ENCODE results near the gene ABCC11. TPM values are rescaled to one million over a fixed set of nuclear protein-coding genes. Genes with fewer than 3 reads are reported as not detected.

Gene ABCC11
- total RNA-seq: not detected in 2 replicates

DNA sequence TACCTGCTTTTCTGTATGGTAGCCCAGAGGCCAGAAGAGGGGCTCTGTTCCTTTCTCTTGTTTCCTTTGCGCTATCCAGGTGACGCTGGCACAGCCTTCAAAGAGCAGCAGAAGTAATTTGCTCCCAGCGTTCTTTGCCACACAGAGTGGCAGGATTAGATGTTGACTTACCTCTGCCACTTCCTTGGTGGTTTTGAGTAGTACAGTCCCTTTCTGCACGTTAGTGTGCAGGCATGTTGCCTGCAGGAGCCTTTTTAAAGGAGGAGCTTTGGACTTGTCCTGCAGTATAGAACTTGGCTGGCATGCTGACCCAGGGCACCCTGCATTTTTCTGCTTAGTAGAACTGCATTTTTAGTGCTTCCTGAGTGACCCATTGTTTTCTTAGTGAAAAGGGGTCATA, at the start of gene ABCC11:
Gene ABCC11 (minus strand): TSS at position 229 of the 400 bp plus-strand sequence. CDS start 15,618 bp downstream, outside the sequence.

DNA sequence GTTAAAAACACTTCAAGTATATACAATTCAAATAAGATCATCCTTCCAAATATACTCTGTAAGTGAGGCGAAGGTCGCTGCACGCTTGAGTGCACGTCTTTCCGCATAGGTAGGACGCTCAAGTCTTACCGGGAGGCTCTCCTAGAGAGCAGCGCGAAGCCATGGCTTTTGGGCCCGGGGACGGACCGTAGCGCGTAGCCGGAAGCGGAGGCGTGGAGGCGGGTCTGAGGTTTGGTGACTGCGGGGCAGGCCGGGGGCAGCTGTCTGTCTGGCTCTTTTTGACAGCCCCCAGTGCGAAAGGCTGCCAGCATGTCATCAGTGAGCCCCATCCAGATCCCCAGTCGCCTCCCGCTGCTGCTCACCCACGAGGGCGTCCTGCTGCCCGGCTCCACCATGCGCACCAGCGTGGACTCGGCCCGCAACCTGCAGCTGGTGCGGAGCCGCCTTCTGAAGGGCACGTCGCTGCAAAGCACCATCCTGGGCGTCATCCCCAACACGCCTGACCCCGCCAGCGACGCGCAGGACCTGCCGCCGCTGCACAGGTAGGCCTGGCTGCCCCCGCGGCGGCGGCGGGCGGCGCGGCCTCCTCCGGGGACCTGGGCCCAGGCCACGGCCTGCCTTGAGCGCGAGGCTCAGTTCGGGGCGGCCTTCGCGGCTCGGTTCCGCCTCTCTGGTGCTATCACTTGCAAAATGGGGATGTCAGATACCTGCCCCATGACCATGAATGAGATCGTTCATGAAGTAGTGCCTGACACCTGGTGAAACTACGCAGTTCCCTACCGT, 3.1 kb downstream of the ABCC11 start, which contains the start of gene LONP2:
Gene LONP2 (plus strand): TSS at position 221 of the 783 bp plus-strand sequence. CDS start 89 bp downstream, at position 310.

DNA sequence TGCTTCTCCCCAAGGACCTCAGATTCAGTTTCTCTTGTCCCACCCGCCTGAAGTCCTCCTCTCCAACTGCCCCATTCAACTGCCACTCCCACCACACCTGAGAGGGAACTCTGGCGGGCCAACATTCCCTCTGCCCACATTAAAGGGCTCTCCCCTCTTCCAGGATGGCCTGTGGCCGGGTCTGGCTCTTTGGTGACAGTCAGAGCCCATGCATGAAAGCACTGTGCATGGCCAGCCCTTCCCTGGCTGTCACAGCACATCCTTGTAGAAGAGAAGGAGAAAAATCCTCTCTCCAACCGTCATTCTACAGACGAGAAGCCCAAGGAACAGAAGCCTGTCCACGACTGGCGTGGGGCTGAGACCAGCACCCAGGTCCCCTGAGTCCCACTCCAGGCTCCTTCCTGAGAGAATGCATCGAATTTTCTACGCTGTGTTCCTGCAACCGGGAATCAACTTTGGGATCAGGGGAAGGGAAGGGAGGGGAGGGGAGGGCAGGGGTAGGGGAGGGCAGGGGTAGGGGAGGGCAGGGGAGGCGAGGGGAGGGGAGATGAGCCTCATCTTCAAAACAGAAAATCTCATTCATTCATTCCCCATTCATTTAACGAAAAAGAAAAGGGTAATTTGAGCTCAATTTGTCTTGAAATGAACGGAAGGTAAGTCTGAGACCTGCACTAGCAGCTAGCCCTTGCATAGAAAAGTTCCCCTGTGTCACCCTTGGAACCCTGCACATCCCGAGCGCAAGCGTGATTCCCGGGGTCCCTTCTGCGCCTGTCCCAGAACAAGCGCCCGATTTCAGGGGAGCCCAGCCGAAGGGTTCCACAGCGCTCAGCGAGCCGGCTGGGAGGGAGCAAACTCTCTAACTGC, 91.2 kb downstream of the ABCC11 start, which contains the start of gene ABCC12:
Gene ABCC12 (minus strand): TSS at position 68 of the 864 bp plus-strand sequence. CDS start 9,569 bp downstream, outside the sequence.

Other genes starting within 250 kb of the ABCC11 start
- gene ABCC12, start 91.5 kb downstream of the ABCC11 start, total RNA-seq: not detected in 2 replicates
- 34.9 and 36.7 TPM in 2 replicates for gene LONP2, start 3.2 kb downstream of the ABCC11 start, total RNA-seq
- 27.4 and 28.2 TPM in 2 replicates for gene SIAH1, start 137.9 kb upstream of the ABCC11 start, total RNA-seq

Data from vein endothelial cell (primary cell).